H1 (cell line): ENCODE measurements around the gene PHKA1.

Experiments used
- CEBPB ChIP-seq: IDR thresholded peaks from 2 replicates; pipeline ENCODE4 v1.6.1; 2012; ENCODE audit warnings: low read depth, low read length
- CTCF ChIP-seq, 3 experiments: IDR thresholded peaks; 1 replicate in 2 of 3; 2 replicates in 1 of 3; pipeline versions ENCODE4 v1.5.1 to v1.6.1; 2011; ENCODE audit warnings: low read length in 3 of 3, mild to moderate bottlenecking in 3 of 3, inconsistent platforms in 2 of 3, low read depth in 1 of 3, moderate library complexity in 1 of 3; ENCODE audit not compliant: insufficient read depth in 1 of 3; ENCODE audit errors: control extremely low read depth in 1 of 3

- TF ChIP-seq CEBPB (no peak), CTCF (IDR thresholded peaks at IDR 0.05; ENCODE audit: control extremely low read depth in 1 of 3, insufficient read depth in 1 of 3, low read depth in 1 of 3, low read length in 3 of 3) (no peak)
Observed at GRCh38 chrX:72705814-72706213, 8.3 kb downstream of the PHKA1 start.
